Mesodermal cell (in vitro differentiated cells): Measurements from ENCODE around the gene APCDD1L.
"Not testable (repeated sequence)": the region's sequence is repeated elsewhere in the genome, so short reads cannot be mapped to it uniquely, and the experiment has no call there.

ENCODE experiments used
- H3K27ac ChIP-seq: 2 replicates; pipeline ENCODE4 v1.7.0; 2013; ENCODE audit warnings: mild to moderate bottlenecking, low read depth, low read length, moderate library complexity; ENCODE audit not compliant: severe bottlenecking
- H3K36me3 ChIP-seq: 2 replicates; pipeline ENCODE4 v1.7.1; 2013; ENCODE audit warnings: mild to moderate bottlenecking, low read length, moderate library complexity; ENCODE audit not compliant: control insufficient read depth, insufficient read depth
- H3K4me1 ChIP-seq: one replicate; pipeline ENCODE4 v1.7.1; 2013; ENCODE audit warnings: mild to moderate bottlenecking, low read length; ENCODE audit not compliant: insufficient read depth, control insufficient read depth, poor library complexity, severe bottlenecking
- H3K4me3 ChIP-seq: 2 replicates; pipeline ENCODE4 v1.7.0; 2013; ENCODE audit warnings: low read length, control low read depth, mild to moderate bottlenecking; ENCODE audit not compliant: insufficient read depth, poor library complexity, severe bottlenecking; ENCODE audit errors: extremely low read depth
- H3K9me3 ChIP-seq: 2 replicates; pipeline ENCODE4 v1.7.1; 2013; ENCODE audit warnings: mild to moderate bottlenecking, low read length, moderate library complexity; ENCODE audit not compliant: control insufficient read depth
- WGBS, 2 experiments: methylation state at CpG; one replicate each; pipeline ENCODE4 v1.1.5; 2013; ENCODE audit warnings: missing lambda C conversion rate in 2 of 2; ENCODE audit not compliant: insufficient coverage in 2 of 2; 5-methylcytosine and 5-hydroxymethylcytosine counted together

The APCDD1L gene

DNA sequence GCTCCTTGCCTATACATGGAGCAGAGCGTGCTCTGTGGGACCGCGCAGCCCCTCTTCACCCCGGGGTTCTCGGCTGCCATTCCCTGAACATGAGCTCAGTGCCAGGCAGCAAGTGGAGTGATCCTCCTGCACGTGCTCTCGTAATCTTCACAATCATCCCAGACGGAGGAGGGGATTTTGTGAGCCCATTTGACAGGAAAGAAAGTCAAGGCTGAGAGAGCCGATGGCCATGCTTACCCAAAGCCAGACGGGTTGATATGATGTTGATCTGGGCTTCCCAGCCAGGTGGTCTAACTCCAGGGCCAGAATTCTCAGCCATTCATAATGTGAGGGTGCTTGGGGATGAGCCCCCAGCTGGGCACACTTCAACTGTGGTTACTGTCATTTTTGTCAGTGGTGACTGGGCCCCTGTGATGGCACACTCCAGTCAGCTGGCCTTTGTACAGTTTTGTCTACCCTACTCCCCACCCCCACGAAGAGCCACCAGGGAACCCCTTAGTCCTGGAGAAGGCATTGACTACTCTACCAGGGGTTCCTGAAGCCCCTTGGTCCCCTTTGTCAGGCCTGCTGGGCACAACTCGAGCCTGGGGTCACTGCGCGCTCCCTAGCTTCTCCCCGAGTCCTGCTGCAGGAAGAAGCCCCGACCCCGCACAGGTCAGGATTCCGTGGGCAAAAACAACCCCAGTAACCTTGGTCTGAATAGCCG is 1.5 kb downstream of the APCDD1L start:
- Histone ChIP-seq H3K9me3 (no peaks in the 10 kb centered on the region), H3K27ac (no peak overlapping the region), H3K4me1 (peaks cover 4% of the 10 kb centered on the region), H3K4me3 (peak overlapping the region; percentile 38), H3K36me3 (no peaks in the 10 kb centered on the region)
- 76 to 79% methylated on average over 17 to 18 of the region's 19 CpGs for WGBS, 2 experiments

DNA sequence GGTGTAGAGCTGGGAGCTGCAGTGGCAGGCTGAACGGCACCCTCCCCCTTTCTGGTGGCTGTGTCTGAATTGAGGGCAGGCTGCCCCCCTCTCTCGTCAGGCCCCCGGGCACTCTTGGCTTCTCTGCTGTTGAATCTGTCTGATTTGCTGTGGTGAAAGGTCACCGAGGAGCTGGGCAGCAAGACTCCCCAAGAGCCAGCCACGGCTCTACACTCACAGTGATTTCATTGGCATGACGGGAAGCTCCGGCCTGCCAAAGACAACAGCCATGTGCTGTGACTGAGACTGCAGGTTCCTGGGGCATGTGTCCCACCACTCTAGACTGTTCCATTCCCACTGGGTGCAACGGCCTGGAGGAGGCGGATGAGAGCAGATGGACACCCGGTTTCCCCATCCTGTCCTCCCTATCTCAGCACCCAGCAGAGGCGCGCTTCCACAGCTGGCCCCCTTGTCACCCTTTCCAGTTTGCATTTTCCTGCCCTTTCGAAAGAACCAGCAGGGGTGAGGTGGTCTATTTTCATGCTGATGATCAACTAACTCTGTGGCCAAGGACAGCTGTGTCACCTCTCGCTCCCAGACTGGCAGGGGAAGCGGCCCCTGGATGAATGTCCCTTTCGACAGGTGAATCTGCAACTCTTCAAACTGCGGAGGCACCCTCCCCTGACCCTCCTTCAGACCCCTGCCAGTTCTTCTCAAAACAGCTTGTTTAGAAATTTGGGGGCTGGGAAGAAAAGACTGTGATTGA is 2.2 kb downstream of the APCDD1L start:
- H3K9me3 ChIP-seq: no peaks in the 10 kb centered on the region
- H3K4me3 ChIP-seq: no peak overlapping the region
- H3K4me1 ChIP-seq: peaks cover 4% of the 10 kb centered on the region
- WGBS, 2 experiments: 72 to 75% methylated on average over 8 to 13 of the region's 17 CpGs
- no peak overlapping the region for H3K27ac ChIP-seq
- H3K36me3 ChIP-seq: no peaks in the 10 kb centered on the region

GRCh38 chr20:58511861-58512260 is 3.3 kb downstream of the APCDD1L start:
- Histone ChIP-seq H3K4me3 (no peak overlapping the region), H3K4me1 (peaks cover 4% of the 10 kb centered on the region), H3K27ac (no peak overlapping the region), H3K36me3 (no peaks in the 10 kb centered on the region), H3K9me3 (peaks cover 8% of the 10 kb centered on the region)
- 88 to 95% methylated on average over 3 to 7 of the region's 9 CpGs for WGBS, 2 experiments

- no peaks in the 10 kb centered on the region for H3K36me3 ChIP-seq
- WGBS, 2 experiments: 60% methylated on average over 1 of the region's 4 CpGs; no CpG with 5 or more reads in 1 of the 2 experiments
- peaks cover 12% of the 10 kb centered on the region for H3K9me3 ChIP-seq
- H3K4me3 ChIP-seq: no peak overlapping the region
- no peak overlapping the region for H3K27ac ChIP-seq
- peaks cover 4% of the 10 kb centered on the region for H3K4me1 ChIP-seq
Measured at GRCh38 chr20:58511364-58511763, 3.8 kb downstream of the APCDD1L start.

DNA sequence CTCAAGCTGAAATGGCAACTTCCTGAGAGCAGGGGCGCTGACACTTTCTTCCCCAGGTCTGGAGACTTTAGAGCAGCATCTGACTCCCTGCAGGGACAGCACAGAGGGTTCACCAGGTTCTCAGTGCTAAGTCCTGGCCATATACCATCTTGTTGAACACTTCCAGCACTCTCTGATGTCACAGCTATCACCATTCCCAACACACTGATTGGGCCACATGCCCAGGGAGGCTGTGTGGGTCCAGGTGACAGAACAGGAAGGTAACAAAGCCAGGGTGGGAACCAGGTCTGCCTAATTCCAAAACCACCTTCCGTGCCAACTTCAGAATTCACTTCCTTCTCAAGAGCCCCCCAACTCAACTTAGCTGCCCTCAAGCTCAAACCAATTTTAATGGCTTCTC is 4.3 kb downstream of the APCDD1L start:
- peaks cover 17% of the 10 kb centered on the region for H3K9me3 ChIP-seq
- peaks cover 4% of the 10 kb centered on the region for H3K4me1 ChIP-seq
- H3K4me3 ChIP-seq: no peak overlapping the region
- no peaks in the 10 kb centered on the region for H3K36me3 ChIP-seq
- 71 to 89% methylated on average over 1 of the region's 2 CpGs for WGBS, 2 experiments
- no peak overlapping the region for H3K27ac ChIP-seq

DNA sequence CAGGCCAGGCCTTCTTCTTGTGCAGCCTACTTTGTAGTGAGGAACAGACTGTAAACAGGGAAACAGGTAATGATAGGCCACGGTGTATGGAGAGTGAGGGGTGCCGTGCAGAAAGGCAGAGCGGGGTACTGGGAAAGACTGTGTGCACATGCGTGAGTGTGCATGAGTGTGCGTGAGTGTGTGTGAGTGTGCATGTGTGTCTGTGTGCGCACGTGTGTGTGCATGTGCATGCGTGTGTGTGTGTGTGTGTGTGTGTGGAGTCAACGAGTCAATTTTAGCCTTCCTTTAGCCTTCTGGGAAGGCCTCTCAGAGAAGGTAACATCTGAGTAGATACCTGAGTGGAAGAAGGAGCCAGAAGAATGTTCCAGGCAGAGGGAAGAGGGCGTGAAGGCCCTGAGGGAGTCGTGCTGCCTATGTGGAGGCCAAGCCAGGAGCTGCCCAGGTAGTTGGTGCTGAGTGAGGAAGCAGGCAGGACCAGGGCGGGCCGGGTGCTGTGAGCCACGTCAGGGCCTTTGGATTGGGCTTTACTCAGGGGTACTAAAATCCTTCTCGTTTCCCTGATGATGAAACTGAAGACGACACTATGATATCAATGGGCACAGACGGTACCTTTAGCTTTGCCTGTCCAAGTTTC is 6.3 kb downstream of the APCDD1L start:
- Histone ChIP-seq H3K27ac (no peak overlapping the region), H3K4me1 (no peaks in the 10 kb centered on the region), H3K36me3 (no peaks in the 10 kb centered on the region), H3K4me3 (no peak overlapping the region), H3K9me3 (peaks cover 32% of the 10 kb centered on the region)
- WGBS, 2 experiments: 91% methylated on average over 17 of the region's 17 CpGs

DNA sequence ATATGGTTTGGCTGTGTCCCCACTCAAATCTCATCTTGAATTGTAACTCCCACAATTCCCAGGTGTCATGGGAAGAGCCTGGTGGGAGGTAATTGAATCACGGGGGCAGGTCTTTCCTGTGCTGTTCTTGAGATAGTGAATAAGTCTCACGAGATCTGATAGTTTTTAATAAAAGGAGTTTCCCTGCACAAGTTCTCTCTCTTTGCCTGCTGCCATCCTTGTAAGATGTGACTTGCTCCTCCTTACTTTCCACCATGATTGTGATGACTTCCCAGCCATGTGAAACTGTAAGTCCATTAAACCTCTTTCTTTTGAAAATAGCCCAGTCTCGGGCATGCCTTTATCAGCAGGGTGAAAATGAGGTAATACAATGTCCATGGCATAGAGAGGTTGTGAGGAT is 8.2 kb downstream of the APCDD1L start:
- not testable (repeated sequence) for H3K27ac ChIP-seq, H3K4me3 ChIP-seq, H3K36me3 ChIP-seq, H3K4me1 ChIP-seq
- WGBS, 2 experiments: 100% methylated on average over 1 to 2 of the region's 3 CpGs
- peaks cover 32% of the 10 kb centered on the region for H3K9me3 ChIP-seq

- WGBS, 2 experiments: 84 to 88% methylated on average over 3 of the region's 3 CpGs
- Histone ChIP-seq H3K4me3 (no peak overlapping the region), H3K27ac (no peak overlapping the region), H3K9me3 (peaks cover 32% of the 10 kb centered on the region), H3K36me3 (no peaks in the 10 kb centered on the region), H3K4me1 (no peaks in the 10 kb centered on the region)
Measured at GRCh38 chr20:58504566-58504965, 10.6 kb downstream of the APCDD1L start.

DNA sequence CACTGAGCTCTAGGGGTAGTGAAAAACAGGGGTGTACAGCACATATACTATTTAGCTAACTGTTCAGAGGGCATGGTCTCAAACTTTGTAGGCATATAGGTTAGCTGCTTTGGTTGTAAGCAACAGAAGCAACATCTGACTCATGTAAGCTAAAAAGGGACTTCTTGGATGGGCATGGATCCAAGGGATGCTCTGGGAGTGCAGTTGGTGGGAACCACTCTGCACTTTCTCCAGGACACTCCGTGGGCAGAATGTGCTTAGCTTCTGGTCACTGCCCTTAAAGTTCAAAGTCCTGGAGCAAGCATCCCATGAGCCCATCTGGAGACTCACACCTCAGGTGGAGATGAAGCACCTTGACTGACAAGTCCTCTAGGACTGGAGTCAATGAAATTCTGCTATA is 11.5 kb downstream of the APCDD1L start:
- no peak overlapping the region for H3K27ac ChIP-seq
- H3K4me3 ChIP-seq: no peak overlapping the region
- no peaks in the 10 kb centered on the region for H3K36me3 ChIP-seq
- peaks cover 32% of the 10 kb centered on the region for H3K9me3 ChIP-seq
- no peaks in the 10 kb centered on the region for H3K4me1 ChIP-seq
- WGBS, 2 experiments: 89 to 100% methylated on average over 1 of the region's 1 CpG

GRCh38 chr20:58500256-58500655 is 14.9 kb downstream of the APCDD1L start:
- 94 to 96% methylated on average over 4 to 7 of the region's 7 CpGs for WGBS, 2 experiments
- no peak overlapping the region for H3K4me3 ChIP-seq
- no peaks in the 10 kb centered on the region for H3K36me3 ChIP-seq
- peaks cover 9% of the 10 kb centered on the region for H3K9me3 ChIP-seq
- no peak overlapping the region for H3K27ac ChIP-seq
- no peaks in the 10 kb centered on the region for H3K4me1 ChIP-seq
